Limb (tissue), 2 donors: ENCODE measurements around the gene R3HDML.
"Not testable (repeated sequence)": the region's sequence is repeated elsewhere in the genome, so short reads cannot be mapped to it uniquely, and the experiment has no call there.

Source experiments
- DNase-seq, 2 donors: peaks; one replicate each; pipeline ENCODE4 v3.0.0-alpha.2; 2016; ENCODE audit errors: extremely low spot score in 2 of 2

Gene R3HDML

DNA sequence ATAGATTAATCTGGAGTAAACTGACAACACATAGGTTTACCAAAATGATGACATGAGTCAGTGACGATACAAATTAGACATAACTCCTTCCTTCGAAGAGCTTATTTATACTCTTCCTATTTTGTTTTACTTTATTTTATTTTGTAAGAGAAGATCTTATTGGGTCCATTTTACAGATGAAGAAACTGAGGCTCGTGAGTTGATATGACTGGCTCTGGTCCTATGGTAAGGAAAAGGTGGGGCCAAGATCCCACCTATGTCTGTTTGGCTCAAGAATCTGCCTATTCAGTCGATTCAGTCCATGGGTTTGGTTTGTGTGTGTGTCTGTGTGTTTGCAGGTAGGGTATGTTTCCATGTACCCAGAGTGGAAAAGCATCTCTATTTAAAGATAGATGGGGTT lies 8.4 kb upstream of the R3HDML start:
- no peak for DNase-seq

DNA sequence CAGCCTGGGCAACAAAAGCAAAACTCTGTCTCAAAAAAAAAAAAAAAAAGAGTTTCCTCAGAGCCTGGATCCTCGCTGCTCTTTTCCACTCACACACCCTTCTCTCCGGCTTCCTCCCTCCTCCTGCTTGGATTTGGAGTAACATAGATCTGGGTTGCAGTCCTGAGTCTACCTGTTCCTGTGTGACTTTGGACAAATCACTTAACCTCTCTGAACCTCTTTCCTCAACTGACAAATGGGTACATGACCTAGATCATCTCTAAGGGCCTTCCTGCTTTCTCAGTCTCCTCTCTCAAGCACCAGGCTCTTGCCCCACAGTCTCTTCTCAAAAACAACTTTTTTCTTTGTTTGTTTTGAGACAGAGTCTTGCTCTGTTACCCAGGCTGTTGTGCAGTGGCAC lies 5.6 kb upstream of the R3HDML start:
- DNase-seq = no peak

DNA sequence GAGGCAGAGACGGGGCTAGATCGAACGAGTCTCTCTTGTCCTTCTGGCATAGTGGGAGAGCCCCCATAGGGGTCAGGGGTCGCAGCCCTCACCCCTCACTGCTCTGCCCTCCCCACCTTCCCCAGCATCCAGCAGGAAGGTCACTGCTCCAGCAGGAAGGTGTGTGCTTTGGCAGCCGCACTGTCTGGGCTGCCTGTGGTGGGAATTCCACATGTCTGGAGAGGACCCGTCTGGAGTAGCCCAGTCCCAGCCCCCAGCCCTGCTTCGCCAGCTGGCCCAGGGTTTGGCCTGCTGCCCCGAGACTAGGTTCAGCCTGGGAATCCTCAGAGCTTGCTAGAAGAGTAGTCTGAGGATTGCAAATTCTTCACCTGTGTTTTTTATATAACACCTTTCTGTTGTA lies 2.5 kb upstream of the R3HDML start:
- DNase-seq = peak in 1 of 2 donors; percentile 55

DNA sequence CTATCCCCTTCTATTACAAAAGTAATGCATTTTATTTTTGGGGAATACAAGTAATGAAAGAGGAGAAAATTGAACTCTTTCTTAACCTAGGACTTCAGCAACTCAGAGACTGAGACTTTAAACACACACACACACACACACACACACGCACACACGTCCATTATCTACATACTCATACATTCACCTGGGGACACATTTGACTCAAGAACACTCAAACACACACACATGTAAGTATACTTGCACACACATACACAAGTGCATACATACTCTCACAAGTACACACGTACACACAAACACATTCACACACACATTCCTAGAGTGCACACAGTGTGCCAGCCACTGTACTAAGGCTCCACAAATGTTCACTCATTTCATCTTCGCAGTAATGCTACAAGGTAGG lies 2.1 kb upstream of the R3HDML start:
- DNase-seq = no peak

DNA sequence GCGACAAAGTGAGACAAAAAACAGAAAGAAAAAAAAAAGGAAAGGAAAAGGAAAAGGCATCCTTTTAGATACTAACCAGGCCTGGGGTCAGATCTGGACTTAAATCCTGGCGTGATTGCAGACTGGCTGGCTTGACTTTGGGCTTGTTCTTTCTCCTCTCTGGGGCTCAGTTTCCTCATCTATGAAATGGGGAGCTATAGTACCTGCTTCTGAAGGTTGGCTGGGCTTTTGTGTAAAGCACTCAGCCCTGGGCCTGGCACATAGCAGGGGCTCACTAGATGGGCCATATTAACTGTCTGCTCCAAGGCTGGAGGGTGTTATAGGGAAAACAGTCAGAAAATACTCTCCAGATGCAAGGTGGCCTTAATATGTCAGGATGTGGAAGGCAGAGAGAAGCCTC lies 1.2 kb upstream of the R3HDML start:
- DNase-seq = no peak

DNA sequence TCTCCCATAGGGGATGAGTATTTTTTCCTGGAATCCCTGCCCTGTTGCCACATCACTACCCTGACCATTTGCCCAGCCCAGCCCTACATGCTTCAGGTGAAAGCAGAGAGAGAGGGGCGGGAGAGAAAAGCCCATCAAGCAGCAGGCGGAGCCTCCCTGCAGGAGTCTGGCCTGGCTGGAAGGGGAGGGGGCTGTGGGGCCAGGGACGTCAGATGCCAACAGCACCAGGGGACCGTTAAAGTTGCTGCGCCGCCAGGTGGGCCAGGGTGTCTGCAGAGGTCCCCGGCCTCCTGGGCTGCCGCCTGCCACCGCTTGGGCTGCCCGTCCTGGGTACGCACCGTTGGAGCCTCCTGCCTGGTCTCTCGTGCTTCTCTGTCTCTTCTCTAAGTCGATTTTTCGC lies 757 bp upstream of the R3HDML start:
- no peak for DNase-seq

DNA sequence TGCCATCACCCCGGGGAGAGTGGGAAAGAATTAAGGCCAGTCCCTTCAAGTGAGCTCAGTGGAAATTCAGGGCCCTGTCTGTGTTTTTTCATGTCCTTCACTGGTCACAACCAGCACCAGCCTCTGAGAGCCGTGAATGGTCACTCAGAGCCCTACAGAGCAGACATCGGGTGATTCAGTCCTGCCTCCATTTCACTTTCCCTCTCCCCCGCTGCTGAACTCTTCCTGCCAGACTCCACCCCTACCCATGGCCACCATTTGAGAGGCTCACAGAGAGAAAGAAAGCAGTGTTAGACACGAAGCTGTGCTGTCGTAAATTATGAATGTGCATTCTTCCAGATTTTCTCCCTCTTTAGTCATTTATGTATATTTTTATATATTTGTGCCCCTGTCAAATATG lies 5.4 kb downstream of the R3HDML start:
- DNase-seq = no peak

DNA sequence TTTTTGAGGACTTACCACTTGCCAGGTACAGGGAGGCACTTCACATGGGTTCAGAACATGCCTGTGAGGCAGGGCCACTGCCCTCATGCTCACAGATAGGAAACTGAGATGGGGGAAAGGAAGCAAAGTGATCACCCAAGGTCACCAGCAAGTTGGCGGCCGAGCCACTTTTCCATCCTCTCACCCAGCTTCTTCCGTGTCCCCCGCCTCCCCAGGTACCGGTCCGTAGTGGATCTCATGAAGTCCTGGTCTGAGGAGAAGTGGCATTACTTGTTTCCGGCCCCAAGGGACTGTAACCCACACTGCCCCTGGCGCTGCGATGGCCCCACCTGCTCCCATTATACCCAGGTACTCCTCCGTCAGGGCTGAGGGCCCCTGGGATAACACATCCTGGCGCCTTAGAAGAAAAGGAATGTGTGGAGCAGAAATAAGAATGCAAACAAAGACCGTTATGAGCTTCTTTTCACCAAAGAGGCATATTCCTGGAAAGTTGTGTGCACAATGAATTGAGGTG lies 6.4 kb downstream of the R3HDML start:
- DNase-seq = no peak

DNA sequence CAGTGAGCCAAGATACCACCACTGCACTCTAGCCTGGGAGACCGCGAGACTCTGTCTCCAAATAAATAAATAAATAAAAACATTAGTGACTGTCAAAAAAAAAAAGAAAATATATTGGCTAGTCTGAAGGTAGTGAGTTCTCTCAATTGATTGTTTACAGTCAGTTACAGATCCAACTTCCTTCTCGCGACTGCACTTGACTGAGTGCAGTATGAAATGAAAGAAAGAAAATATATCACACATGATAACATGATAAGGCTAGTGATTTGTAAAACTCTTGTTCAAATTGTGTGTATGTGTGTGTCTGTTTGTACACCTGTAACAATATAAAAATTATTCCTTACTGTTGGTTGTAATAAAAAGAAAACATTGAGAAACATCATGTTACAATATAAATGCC lies 7.9 kb downstream of the R3HDML start:
- DNase-seq = no peak

DNA sequence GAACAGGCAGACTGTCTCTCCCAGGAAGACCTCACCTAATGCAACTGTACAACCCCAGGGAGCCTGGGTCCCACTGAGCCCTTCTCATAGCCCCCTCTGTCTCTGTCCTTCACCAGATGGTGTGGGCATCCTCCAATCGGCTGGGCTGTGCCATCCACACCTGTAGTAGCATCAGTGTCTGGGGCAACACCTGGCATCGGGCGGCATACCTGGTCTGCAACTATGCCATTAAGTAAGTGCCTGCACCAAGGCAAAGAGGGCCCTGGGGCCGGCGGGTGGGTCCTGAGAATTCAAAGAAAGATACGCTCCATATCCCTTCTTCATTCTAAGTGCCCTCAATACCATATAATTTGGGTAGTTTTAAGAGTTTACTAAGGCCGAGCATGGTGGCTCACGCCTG lies 8.3 kb downstream of the R3HDML start:
- DNase-seq = no peak

DNA sequence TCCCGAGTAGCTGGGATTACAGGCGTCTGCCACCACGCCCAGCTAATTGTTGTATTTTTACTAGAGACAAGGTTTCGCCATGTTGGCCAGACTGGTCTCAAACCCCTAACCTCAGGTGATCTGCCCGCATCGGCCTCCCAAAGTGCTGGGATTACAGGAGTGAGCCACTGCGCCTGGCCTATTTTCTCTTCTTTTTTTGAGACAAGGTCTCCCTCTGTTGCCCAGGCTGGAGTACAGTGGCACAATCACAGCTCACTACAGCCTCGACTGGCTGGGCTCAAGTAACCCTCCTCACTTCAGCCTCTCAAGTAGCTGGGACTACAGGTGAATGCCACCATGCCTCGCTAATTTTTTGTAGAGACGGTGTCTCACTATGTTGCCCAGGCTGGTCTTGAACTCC lies 9.1 kb downstream of the R3HDML start:
- DNase-seq = not testable (repeated sequence)

DNA sequence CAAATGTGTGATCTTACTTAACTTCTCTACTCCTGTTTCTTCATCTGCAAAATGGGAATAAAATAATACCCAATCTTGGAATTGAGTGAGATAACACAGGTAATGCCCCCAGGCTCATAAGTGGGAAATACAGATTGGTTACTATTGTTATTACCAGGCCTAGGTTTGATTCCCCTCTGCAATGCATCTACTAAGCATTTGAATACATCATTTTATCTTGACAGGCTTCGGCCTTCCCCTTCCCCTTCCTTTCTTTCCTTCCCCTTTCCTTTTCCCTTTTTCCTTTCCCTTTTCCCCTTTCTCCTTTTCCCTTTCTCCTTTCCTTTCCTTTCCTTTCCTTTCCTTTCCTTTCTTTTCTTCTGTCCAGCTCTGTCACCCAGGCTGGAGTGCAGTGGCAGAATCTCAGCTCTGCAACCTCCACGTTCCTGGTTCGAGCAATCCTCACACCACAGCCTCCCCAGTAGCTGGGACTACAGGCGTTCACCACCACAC lies 11.4 kb downstream of the R3HDML start:
- no peak for DNase-seq

DNA sequence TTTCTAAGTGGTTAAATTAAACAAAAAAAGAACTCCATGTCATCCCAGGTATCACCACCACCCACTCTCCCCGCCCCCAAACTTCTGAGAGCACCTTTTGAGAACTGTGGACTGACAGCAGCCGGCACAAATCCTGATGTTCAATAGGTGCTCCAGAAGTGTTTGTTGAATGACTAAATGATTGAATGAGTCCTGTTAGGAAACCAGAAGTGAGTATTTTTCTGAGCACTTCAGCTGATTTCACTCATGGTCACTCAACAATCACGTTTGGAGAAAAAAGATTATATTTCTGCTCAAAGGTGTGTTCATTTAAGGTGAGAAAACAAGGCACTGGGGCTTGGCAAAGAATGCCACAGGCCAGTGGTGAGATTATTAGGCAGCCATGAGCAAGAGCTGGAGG lies 12.5 kb downstream of the R3HDML start:
- DNase-seq = no peak

DNA sequence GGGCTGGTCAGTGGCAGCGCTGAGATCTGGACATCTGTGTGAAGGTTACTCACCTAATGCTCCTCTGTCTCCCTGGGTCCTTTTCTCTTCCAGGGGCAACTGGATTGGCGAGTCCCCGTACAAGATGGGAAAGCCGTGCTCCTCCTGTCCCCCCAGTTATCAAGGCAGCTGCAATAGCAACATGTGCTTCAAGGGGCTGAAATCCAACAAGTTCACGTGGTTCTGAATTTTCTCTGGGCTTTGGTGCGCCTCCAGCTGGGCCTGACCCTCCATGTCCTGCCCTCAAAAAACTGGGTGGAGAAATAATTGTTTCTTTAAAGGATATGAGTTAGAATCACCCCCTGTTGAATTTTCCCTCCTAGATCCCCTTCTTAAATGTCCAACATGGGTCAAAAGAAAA lies 13.7 kb downstream of the R3HDML start:
- no peak for DNase-seq

DNA sequence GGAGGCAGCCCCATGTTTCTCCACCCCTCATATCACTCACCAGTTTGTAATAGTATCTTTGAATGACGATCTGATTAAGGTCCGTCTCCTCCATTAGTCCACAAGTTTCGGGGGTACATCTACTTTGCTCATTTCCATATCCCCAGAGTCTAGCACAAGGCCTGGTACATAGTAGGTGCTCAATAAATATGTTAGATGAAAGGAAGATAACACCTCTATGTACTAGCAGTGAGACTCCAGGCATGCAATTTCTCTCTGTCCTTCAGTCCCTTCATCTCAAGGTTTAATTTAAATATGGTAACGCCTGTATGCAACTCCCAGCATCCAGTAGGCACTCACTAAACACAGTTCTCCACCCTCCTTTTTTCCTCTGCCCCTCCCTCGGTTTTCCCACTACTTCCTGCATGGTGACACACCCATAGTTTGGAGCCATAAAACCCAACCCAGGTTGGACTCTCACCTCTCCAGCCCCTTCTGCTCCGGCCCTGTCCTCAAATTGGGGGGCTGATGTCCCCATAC lies 18.2 kb downstream of the R3HDML start:
- no peak for DNase-seq

DNA sequence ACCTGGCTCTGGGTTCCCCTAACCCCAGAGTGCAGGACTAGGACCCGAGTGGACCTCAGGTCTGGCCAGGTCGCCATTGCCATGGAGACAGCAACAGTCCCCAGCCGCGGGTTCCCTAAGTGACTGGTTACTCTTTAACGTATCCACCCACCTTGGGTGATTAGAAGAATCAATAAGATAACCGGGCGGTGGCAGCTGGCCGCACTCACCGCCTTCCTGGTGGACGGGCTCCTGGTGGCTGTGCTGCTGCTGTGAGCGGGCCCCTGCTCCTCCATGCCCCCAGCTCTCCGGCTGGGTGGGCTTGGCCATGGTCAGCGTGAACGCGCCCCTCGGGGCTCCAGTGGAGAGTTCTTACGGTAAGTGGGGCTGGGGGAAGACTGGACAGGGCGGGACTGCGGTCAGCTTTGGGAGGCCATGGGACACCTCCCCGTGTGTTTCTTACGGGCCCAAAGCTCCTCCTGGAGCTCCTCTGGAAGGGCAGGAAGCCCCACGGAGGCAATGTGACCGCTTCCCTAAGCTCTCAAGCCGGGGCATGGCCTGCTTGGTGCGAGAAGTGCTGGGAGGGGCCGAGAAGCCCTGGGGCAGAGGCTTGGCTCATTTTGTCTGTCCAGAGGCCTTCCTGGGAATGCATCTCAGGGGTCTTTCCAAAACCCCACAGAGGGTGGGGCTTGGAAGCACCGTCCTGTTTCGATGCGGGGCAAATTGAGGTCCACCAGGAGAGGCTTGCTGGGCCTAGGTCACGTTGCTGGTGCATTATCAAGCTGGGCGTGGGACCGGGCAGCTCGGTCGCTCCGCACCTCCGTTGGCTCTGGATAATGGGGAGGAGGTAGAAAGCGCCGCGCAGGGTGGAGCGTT lies 18.9 kb downstream of the R3HDML start, which contains the start of gene HNF4A:
HNF4A (plus strand) TSS at position 202 of the 855 bp plus-strand sequence; CDS start at position 308, 106 bp downstream.
- no peak for DNase-seq

DNA sequence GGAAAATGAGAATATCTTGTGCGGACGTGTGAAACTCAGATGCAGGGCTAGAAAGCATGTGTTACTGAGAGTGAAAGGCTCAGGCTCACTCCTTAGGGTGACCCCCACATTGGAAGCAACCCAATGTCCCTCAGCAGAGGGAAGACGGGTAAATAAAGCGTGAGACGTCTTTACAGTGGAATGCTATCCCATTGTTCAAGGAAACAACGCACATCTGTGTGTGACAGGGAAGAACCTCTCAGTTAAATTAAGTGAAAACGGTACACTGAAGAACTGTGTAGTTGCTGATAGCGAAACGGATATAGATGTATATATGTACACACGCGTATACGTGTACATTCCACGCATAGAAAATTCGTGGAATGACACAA lies 19.5 kb downstream of the R3HDML start:
- DNase-seq = no peak

DNA sequence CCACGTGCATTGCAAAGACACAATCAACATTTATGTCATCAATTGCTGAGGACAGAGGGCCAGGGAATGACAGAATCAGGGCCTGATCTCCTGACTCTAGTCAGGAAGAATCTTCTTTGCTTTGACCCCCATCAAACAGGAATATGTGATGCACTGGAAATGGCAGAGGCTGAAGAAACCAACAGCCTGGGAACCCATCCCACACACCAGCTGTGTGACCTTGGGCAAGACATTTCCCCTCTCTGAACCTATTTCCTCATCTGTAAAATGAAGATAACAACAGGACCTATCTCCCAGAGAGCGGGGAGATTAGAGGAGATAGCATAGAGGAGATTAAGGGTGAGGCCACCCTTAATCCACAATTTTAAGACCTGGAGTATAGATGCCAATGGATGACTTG lies 20.2 kb downstream of the R3HDML start:
- no peak for DNase-seq

DNA sequence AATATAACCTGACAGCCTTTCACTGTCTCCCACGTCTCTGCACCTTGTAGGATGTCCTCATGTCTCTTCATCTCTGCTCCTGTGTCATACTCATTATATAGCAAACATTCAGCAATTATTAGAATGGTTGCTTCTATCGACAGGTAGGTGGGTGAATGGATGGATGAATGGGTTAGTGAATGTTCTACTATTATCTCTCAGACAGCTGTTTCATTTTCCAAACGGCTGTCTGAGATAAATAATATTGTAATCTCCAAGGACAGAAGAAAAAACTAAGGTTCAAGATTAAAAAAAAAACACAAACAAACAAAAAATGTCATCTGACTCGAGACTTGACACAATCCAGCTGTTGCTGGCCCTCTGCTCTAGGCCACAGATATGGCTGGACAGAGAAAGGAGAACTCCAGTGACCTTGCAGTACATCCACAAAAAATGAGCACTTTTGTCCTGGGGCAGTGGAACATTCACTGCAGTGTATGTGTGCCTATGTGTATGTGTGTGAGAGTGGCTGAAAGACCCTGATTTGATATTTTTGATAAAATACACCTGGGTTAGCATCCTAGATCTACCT lies 20.8 kb downstream of the R3HDML start:
- no peak for DNase-seq

DNA sequence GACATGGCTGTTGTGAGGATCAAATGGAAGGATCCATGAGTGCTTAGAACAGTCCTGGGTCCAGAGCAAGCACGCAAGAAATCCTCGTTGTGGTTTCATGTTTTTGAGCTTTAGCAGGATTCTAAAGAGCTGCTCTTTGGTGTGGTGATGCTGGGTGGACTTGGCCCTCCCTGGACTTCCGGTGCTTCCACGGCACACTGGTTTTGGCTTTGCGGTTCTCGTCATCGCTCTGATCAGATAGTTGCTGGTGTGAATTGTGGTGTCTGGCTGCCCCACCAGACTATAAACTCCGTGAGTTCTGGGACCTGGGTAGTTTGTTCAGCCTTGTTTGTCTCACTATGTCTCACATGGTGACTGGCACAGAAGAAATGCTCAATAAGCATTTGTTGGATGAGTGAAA lies 21.9 kb downstream of the R3HDML start:
- DNase-seq = no peak

DNA sequence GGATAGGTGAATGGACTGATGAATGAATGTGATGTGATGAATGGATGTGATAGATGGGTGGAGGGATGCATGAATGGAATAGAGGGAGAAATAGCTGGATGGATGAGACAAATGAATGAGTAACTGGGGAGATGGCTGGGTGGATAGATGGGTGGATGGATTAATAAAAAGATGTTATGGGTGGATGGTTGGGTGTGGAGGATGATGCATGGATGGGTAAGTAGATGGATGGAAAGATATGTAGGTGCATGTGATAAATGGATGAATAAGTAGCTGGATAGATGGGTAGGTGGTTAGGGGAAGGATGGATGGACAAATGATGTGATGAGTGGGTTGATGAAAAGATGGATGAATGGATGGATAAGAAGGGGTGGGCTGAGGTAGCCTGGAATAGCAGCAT lies 23.4 kb downstream of the R3HDML start:
- no peak for DNase-seq

DNA sequence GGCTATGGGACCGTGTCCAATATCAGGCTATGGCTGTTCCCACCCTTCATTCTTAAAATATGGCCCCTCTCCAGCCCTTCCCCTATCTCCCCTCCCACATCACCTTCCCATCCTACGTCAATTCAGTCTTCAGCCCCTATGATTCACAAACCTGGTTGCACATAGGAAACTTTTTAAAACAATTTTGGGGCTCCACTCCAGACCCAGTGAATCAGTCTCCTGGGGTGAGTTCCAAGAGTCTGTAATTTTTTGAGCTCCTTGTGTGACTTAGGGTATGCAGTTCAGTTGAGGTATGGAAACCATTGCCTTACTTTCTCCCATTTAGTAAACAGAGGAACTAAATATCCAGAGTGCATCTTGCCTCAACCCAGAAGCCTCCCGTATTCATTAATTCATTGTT lies 24.2 kb downstream of the R3HDML start:
- DNase-seq = no peak

DNA sequence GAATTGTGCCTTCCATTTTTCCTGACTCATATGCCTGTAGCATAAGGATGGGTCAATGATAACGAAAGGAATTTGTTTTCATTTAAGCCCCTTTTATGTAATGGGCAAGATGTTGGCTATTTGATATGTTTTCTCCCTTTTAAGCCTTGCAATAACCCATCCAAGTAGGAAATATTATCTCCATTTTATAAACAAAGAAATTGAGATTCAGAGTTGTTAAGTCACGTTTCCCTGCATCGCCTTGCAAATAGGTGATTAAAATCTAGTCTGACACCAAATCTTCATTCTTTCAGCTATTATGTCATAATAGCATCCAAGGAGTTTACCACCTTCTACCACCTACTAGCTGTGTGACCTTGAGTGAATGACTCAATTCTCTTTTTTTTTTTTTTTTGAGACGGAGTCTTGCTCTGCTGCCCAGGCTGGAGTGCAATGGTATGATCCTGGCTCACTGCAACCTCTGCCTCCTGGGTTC lies 25.7 kb downstream of the R3HDML start:
- no peak for DNase-seq
